GM20000 (cell line): Measurements from ENCODE around the gene GJC3.
"Not testable (repeated sequence)": the region's sequence is repeated elsewhere in the genome, so short reads cannot be mapped to it uniquely, and the experiment has no call there.

Source experiments
- DNase-seq: peaks from one replicate; pipeline ENCODE4 v3.0.0; 2012; ENCODE audit warnings: low spot score
- TF ChIP-seq, protein P1 (sequence below): IDR thresholded peaks from 2 replicates; pipeline ENCODE4 v1.5.1; 2012; ENCODE audit warnings: mild to moderate bottlenecking, control low read depth; ENCODE audit errors: extremely low read depth, missing control alignments

The GJC3 gene

DNA sequence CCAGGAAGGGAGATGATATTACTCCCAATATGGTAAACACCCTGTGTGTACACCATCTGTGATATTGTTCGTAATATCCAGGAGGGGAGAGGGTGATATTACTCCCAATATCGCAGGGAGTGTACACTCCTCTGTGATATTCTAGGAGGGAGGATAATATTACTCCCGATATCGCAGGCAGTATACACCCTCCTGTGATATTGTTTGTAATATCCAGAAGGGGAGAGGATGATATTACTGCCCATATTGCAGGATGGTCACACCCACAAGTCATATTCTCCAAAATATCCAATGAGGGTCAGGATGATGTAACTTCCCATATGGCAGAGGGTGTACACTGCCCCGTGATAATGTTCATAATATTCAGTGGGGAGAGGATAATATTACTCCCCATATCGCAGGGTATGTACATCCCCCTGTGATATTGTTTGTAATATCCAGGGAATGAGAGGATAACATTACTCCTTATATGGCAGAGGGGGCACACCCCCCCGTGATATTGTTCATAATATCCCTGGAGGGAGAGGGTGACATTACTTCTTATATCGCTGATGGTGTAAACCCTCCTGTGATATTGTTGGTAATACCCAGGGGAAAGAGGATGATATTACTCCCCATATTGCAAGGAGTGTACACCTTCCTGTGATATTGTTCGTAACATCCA lies 29.3 kb upstream of the GJC3 start:
- DNase-seq, result no peak

DNA sequence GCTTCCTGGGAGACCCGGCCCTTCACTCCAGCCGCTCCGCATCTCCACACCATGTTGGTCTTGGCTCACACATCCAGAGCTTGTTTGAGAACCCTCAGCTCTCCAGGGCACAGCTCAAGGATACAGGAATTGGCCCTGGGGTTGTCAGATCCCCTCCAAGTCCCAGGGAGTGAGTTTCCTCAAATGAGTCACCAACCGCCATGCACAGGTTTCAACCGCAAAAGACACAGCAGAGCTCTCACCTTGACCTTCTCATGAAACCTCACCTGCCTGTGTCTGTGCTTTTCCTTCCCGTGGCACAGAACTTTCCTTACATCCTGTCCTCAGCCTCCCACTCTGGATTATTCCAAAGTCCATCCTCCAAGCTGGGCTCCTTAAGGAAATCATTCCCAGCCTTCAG lies 25.8 kb upstream of the GJC3 start:
- DNase-seq, result no peak
- TF ChIP-seq, protein P1, sequence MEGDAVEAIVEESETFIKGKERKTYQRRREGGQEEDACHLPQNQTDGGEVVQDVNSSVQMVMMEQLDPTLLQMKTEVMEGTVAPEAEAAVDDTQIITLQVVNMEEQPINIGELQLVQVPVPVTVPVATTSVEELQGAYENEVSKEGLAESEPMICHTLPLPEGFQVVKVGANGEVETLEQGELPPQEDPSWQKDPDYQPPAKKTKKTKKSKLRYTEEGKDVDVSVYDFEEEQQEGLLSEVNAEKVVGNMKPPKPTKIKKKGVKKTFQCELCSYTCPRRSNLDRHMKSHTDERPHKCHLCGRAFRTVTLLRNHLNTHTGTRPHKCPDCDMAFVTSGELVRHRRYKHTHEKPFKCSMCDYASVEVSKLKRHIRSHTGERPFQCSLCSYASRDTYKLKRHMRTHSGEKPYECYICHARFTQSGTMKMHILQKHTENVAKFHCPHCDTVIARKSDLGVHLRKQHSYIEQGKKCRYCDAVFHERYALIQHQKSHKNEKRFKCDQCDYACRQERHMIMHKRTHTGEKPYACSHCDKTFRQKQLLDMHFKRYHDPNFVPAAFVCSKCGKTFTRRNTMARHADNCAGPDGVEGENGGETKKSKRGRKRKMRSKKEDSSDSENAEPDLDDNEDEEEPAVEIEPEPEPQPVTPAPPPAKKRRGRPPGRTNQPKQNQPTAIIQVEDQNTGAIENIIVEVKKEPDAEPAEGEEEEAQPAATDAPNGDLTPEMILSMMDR, result no peak

More for the DNA sequence above, 29.3 kb upstream of the GJC3 start:
- TF ChIP-seq, protein P1, result no peak

DNA sequence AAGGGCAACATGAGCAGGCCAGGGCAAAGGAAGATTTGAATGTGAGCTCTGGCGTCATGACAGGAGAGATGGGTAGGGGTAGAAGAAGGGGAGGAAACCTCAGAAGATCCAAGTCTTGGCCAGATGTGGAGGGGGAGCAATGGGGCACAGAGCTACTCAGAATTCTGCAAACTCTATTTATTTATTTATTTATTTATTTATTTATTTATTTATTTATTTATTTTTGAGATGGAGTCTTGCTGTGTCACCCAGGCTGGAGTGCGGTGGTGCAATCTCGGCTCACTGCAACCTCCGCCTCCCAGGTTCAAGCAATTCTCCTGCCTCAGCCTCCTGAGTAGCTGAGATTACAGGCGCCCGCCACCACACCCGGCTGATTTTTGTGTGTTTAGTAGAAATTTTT lies 25.2 kb upstream of the GJC3 start:
- DNase-seq, result not testable (repeated sequence)

DNA sequence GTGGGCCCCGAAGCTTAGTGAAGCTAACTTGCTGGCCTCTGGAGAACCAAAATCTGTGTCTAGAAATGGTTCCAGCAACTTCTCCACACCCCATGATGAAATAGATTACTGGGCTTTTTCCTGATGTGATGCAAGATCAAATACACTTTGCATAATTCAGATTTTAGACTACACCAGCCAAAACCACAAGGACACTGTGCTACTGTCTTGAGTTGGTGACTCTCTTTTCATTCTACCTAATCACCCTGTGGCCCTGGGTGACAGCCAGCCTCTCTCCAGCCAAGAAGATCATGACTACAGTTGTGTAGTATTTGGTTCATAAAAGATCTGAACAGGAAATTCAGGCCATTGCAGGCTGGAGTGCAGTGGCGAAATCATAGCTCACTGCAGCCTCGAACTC lies 24.2 kb upstream of the GJC3 start:
- DNase-seq, result no peak

DNA sequence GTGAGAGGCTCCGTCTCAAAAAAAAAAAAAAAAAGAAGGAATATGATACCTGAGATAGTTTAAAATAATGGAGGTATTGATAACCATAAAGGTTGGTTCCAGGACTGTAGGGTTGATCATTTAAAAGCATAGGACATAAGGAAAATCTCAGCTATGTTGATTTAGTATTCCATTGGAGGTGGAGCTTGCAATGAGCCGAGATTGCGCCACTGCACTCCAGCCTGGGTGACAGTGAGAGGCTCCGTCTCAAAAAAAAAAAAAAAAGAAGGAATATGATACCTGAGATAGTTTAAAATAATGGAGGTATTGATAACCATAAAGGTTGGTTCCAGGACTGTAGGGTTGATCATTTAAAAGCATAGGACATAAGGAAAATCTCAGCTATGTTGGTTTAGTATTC lies 23.2 kb upstream of the GJC3 start:
- not testable (repeated sequence) for DNase-seq

More for the DNA sequence above, 24.2 kb upstream of the GJC3 start:
- TF ChIP-seq, protein P1, result no peak

DNA sequence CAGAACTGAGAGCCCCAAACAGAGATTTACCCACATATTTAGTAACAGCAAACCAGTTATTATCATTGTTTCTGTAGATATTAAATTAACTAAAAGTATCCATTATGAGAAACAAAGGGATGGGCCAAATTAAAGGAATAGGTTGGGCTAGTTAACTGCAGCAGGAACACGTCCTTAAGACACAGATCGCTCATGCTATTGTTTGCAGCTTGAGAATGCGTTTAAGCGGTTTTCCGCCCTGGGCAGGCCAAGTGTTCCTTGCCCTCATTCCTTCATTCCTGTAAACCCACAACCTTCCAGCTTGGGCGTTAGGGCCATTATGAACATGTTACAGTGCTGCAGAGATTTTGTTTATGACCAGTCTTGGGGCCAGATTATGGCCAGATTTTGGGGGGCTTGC lies 21.4 kb upstream of the GJC3 start:
- DNase-seq, result not testable (repeated sequence)

DNA sequence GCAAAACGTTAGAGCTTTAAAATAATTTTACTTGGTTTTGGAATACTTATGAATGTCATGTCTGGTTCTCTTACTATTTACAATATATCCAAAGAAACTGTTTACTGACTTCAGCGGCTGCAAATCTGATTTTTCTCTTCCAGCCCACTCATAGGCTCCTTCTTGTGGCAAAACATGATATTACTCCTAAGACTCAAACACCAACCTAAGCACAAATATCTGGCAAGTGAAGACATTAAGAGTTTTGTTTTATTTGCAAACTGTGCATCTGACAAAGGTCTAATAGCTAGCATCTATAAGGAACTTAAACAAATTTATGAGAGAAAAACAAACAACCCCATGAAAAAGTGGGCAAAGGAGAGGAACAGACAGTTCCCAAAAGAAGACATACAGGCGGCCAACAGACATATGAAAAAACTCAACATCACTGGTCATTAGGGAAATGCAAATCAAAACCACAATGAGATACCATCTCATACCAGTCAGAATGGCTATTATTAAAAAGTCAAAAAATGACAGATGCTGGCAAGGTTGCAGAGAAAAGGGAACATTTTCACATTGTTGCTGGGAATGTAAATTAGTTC lies 20.3 kb upstream of the GJC3 start:
- no peak for DNase-seq
- TF ChIP-seq, protein P1, result peak; percentile 30

DNA sequence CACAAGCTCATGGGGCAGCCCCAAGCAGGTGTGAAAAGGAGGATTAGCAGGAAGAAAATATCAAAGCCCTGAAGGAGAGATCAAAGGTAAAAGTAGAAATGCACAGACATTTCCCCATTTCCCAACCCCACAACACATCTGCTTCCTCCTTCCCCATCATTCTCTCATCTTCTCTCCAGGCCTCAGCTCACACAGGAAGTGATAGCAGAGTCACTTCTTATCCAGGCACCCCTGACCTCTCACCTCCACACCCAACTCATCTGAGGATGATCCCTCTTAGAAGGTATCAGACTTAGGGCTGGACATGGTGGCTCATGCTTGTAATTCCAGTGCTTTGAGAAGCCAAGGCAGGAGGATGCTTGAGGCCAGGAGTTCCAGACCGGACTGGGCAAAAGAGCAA lies 18.2 kb upstream of the GJC3 start:
- no peak for DNase-seq
- TF ChIP-seq, protein P1, result no peak

DNA sequence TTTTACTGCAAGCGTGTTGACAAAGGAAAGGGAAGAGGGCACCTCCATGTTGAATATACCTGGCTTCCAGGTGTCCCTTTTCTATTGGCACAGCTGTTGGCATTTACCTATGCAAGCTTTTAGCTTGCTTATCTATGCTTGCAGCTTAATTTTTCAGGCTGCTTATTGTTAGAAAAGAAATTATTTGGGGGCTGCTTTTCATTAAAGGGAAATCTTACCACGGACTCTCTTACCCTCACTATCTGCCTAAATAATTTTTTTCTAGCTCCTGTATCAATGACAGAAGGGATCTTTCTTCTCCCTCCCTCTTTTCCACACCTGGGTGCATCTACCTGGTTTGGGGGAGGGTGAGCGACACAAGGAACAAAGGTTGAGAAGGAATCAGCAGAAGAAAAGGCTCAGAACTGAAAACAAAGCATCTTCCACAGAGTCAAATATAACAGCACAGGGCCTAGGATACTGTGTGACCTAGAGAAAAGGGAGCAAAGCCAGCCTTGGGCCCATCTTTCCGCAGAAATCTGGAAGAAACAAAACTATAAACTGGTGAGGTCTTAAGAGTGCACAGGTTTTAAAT lies 15.2 kb upstream of the GJC3 start:
- no peak for DNase-seq
- TF ChIP-seq, protein P1, result no peak
